ENCODE results near the gene TTLL11. TPM values are rescaled to one million over a fixed set of nuclear protein-coding genes. Genes with fewer than 3 reads are reported as not detected.

The TTLL11 gene
- total RNA-seq, 1 donor = 7.3 TPM

DNA sequence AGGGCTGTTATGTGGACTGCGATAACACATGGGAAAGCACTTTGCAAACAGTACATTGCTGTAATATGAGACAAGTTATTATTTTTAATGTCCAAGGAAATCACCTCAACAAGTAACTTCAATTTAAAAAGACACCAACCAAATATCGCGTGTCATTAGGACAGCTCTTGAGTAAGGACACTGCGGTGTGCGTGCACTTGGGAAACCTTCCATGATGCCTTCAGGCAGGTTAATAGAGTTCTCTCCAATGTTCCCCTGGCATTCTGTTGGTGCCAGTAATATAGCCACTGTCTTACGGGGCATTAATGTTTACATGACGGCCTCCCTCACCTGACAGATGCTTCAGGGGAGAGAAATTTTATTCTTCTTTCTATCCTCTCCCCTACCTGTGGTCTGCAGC is 42.9 kb downstream of the TTLL11 start:
- TF ChIP-seq, protein P1, sequence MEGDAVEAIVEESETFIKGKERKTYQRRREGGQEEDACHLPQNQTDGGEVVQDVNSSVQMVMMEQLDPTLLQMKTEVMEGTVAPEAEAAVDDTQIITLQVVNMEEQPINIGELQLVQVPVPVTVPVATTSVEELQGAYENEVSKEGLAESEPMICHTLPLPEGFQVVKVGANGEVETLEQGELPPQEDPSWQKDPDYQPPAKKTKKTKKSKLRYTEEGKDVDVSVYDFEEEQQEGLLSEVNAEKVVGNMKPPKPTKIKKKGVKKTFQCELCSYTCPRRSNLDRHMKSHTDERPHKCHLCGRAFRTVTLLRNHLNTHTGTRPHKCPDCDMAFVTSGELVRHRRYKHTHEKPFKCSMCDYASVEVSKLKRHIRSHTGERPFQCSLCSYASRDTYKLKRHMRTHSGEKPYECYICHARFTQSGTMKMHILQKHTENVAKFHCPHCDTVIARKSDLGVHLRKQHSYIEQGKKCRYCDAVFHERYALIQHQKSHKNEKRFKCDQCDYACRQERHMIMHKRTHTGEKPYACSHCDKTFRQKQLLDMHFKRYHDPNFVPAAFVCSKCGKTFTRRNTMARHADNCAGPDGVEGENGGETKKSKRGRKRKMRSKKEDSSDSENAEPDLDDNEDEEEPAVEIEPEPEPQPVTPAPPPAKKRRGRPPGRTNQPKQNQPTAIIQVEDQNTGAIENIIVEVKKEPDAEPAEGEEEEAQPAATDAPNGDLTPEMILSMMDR (IDR thresholded peaks at IDR 0.05; ENCODE audit: insufficient read depth, low read length) = no peak
- DNase-seq (ENCODE audit: low read depth) = no peak
- no peak overlapping the region for H3K4me3 ChIP-seq (ENCODE audit: low read depth, low read length)

DNA sequence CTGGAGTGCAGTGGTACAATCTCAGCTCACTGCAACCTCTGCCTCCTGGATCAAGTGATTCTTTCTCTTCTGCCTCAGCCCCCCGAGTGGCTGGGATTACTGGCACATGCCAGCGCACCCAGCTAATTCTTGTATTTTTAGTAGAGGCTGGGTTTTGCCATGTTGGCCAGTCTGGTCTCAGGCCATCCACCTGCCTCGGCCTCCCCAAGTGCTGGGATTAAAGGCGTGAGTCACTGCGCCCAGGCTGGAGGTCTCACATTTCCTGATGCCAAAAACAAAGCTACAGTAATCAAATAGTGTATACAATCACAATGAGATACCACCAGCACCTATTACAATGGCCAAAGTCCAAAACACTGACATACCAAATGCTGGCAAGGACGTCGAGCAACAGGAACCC is 51.1 kb downstream of the TTLL11 start:
- TF ChIP-seq, protein P1 (IDR thresholded peaks at IDR 0.05; ENCODE audit: insufficient read depth, low read length) = no peak
- DNase-seq (ENCODE audit: low read depth) = no peak
- no peak overlapping the region for H3K4me3 ChIP-seq (ENCODE audit: low read depth, low read length)

DNA sequence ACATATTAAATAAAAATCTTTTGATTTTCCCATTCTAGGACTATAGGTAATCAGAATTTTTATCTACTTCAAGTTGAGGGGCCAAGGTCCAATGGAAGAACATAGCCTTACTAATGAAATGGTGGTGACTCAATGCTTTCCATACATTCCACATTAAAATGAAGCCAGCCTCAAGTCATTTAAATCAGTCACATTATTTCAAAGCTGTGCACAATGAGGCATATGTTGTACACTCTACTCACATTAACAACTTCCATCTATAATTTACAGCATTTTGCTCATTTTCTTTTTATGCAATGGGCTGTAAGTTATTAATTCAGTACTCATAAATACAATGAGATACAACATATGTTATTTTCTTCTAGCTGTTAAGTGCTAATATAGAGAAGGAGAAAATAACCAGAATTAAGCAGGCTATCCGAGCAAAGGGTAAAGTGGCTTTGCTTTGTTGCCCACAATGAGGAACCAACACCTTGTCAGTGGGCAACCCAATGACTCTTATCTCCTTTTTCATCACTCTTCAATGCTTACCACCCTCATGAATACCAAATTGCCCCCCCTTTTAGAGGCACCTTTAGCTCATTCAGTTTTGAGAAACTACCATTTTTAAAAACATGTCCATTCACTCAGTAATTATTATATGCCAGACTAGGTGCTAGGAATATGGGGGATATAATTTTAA is 52.4 kb downstream of the TTLL11 start:
- TF ChIP-seq, protein P1 (IDR thresholded peaks at IDR 0.05; ENCODE audit: insufficient read depth, low read length) = no peak
- DNase-seq (ENCODE audit: low read depth) = no peak
- no peak overlapping the region for H3K4me3 ChIP-seq (ENCODE audit: low read depth, low read length)

DNA sequence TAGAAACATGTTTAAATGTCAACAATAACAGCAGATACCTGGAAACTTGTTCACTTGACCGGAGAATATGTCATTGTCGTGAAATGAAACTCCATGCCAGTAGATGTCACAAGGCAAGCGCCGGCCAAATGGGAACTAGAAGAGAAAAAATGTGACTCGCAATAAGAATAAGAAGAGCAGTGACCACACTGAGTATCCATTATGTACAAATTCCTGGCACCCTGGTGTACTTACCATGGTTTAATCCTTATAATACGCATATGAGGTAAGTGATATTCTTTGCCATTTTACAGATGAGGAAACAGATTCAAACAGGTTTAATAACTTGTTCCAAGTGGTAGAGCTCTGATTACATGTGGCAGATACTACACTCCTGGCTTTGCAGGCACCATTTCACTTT is 53.9 kb downstream of the TTLL11 start:
- H3K4me3 ChIP-seq (ENCODE audit: low read depth, low read length) = no peak overlapping the region
- no peak for DNase-seq (ENCODE audit: low read depth)
- TF ChIP-seq, protein P1 (IDR thresholded peaks at IDR 0.05; ENCODE audit: insufficient read depth, low read length) = no peak

DNA sequence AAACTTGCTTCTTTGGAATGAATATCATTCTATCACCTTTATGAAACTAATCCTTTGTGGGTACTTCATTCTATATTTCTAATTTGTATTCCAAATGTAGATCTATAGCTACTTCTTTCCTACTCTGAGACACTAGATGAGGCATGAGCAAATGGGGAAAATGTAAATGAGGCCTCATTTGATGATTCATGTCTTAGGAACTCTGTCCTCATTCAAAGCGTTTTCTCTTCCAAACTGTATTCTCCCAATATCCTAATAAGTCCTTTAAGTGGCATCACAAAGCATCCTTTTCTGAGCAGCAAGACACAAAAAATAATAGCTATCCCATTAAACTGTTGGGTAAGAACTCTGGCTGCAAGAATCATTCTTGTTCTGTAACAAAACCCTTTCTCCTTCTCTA is 56.1 kb downstream of the TTLL11 start:
- DNase-seq (ENCODE audit: low read depth) = peak; percentile 31
- H3K4me3 ChIP-seq (ENCODE audit: low read depth, low read length) = no peak overlapping the region
- TF ChIP-seq, protein P1 (IDR thresholded peaks at IDR 0.05; ENCODE audit: insufficient read depth, low read length) = no peak

DNA sequence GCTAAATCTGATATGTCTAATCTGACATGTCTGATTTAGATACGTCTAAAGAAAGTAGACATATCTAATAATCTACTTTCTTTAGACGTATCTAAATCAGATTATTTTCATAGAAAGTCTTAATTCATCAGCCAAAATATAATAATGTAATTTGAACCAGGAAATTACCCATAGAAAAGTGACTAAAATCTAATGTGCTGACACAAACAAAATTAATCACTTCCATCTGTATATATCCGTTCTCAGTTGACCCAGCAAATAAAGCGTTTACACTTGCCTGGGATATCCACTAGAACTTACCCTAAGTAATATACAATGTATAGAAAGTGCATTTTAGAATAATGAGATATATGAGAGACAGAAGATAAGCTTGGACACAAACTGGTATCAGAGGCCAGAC is 56.7 kb downstream of the TTLL11 start:
- no peak overlapping the region for H3K4me3 ChIP-seq (ENCODE audit: low read depth, low read length)
- TF ChIP-seq, protein P1 (IDR thresholded peaks at IDR 0.05; ENCODE audit: insufficient read depth, low read length) = no peak
- no peak for DNase-seq (ENCODE audit: low read depth)
